Liver (tissue), 3 donors: ENCODE data around the gene CAMSAP2.

Experiments
- GABPA ChIP-seq, 2 donors: IDR thresholded peaks in 1 of 2; conservative IDR thresholded peaks in 1 of 2; 2 replicates each; pipeline ENCODE4 v1.6.1; 2016; ENCODE audit warnings: antibody characterized with exemption in 2 of 2, mild to moderate bottlenecking in 1 of 2, moderate library complexity in 1 of 2
- HNF4G ChIP-seq: IDR thresholded peaks from 2 replicates; pipeline ENCODE4 v1.6.1; 2016; ENCODE audit warnings: antibody characterized with exemption
- JUND ChIP-seq, 2 donors: IDR thresholded peaks; 2 replicates each; pipeline ENCODE4 v1.6.1; 2016; ENCODE audit warnings: antibody characterized with exemption in 2 of 2
- RAD21 ChIP-seq, 2 donors: IDR thresholded peaks; 2 replicates each; pipeline ENCODE4 v1.6.1; 2016; ENCODE audit warnings: antibody characterized with exemption in 2 of 2, mild to moderate bottlenecking in 2 of 2
- TAF1 ChIP-seq: conservative IDR thresholded peaks from 2 replicates; pipeline ENCODE4 v1.6.1; 2016; ENCODE audit warnings: antibody characterized with exemption, mild to moderate bottlenecking
- YY1 ChIP-seq: IDR thresholded peaks from 2 replicates; pipeline ENCODE4 v1.6.1; 2016; ENCODE audit warnings: antibody characterized with exemption, mild to moderate bottlenecking
- TF ChIP-seq, protein P1 (sequence below): IDR thresholded peaks from 2 replicates; pipeline ENCODE4 v1.6.1; 2016; ENCODE audit warnings: antibody characterized with exemption
- TF ChIP-seq, protein P2 (sequence below): IDR thresholded peaks from 2 replicates; pipeline ENCODE4 v1.6.1; 2016; ENCODE audit warnings: antibody characterized with exemption, mild to moderate bottlenecking
- TF ChIP-seq, protein P3 (sequence below): fragments of 150-350 bp; IDR thresholded peaks from 2 replicates; pipeline ENCODE4 v1.5.1; 2017; ENCODE audit warnings: improper control_type of control experiment, low read depth, low read length; ENCODE audit not compliant: missing input control
- TF ChIP-seq, protein P4 (sequence below): IDR thresholded peaks from 2 replicates; pipeline ENCODE4 v1.6.1; 2016; ENCODE audit warnings: antibody characterized with exemption
- TF ChIP-seq, protein P5 (sequence below): IDR thresholded peaks from 2 replicates; pipeline ENCODE4 v1.6.1; 2016; ENCODE audit warnings: antibody characterized with exemption
- donor health status: healthy.
- donor health status: healthy.

DNA sequence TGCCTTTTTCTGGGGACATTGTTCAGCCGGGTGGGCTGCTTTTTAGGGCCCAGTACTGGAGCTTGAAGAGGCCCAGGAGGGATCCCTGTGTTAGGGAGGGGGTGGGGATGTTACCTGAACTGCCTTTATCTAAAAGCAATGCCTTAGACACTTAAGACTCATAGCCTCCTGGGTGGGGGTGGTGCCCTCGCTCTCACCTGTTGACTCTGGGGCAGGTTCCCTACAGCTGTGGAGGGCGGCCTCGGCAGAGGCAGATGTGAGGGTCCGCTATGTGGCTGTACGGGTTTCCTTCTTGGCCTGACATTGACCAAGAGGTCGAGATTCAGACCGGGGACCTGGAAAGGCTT lies 156.7 kb downstream of the CAMSAP2 start:
- TF ChIP-seq, protein P1, sequence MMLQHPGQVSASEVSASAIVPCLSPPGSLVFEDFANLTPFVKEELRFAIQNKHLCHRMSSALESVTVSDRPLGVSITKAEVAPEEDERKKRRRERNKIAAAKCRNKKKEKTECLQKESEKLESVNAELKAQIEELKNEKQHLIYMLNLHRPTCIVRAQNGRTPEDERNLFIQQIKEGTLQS = no peak
- TF ChIP-seq, protein P2, sequence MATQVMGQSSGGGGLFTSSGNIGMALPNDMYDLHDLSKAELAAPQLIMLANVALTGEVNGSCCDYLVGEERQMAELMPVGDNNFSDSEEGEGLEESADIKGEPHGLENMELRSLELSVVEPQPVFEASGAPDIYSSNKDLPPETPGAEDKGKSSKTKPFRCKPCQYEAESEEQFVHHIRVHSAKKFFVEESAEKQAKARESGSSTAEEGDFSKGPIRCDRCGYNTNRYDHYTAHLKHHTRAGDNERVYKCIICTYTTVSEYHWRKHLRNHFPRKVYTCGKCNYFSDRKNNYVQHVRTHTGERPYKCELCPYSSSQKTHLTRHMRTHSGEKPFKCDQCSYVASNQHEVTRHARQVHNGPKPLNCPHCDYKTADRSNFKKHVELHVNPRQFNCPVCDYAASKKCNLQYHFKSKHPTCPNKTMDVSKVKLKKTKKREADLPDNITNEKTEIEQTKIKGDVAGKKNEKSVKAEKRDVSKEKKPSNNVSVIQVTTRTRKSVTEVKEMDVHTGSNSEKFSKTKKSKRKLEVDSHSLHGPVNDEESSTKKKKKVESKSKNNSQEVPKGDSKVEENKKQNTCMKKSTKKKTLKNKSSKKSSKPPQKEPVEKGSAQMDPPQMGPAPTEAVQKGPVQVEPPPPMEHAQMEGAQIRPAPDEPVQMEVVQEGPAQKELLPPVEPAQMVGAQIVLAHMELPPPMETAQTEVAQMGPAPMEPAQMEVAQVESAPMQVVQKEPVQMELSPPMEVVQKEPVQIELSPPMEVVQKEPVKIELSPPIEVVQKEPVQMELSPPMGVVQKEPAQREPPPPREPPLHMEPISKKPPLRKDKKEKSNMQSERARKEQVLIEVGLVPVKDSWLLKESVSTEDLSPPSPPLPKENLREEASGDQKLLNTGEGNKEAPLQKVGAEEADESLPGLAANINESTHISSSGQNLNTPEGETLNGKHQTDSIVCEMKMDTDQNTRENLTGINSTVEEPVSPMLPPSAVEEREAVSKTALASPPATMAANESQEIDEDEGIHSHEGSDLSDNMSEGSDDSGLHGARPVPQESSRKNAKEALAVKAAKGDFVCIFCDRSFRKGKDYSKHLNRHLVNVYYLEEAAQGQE = no peak
- TF ChIP-seq, protein P3, sequence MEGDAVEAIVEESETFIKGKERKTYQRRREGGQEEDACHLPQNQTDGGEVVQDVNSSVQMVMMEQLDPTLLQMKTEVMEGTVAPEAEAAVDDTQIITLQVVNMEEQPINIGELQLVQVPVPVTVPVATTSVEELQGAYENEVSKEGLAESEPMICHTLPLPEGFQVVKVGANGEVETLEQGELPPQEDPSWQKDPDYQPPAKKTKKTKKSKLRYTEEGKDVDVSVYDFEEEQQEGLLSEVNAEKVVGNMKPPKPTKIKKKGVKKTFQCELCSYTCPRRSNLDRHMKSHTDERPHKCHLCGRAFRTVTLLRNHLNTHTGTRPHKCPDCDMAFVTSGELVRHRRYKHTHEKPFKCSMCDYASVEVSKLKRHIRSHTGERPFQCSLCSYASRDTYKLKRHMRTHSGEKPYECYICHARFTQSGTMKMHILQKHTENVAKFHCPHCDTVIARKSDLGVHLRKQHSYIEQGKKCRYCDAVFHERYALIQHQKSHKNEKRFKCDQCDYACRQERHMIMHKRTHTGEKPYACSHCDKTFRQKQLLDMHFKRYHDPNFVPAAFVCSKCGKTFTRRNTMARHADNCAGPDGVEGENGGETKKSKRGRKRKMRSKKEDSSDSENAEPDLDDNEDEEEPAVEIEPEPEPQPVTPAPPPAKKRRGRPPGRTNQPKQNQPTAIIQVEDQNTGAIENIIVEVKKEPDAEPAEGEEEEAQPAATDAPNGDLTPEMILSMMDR = no peak
- TF ChIP-seq, protein P4, sequence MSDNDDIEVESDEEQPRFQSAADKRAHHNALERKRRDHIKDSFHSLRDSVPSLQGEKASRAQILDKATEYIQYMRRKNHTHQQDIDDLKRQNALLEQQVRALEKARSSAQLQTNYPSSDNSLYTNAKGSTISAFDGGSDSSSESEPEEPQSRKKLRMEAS = no peak
- TF ChIP-seq YY1 (no peak), TAF1 (no peak), RAD21 (IDR thresholded peaks at IDR 0.05) (no peak), JUND (IDR thresholded peaks at IDR 0.05) (no peak), GABPA (IDR thresholded peaks at IDR 0.05 in 1 of 2, conservative IDR thresholded peaks at IDR 0.05 in 1 of 2) (no peak), HNF4G (no peak)
- TF ChIP-seq, protein P5, sequence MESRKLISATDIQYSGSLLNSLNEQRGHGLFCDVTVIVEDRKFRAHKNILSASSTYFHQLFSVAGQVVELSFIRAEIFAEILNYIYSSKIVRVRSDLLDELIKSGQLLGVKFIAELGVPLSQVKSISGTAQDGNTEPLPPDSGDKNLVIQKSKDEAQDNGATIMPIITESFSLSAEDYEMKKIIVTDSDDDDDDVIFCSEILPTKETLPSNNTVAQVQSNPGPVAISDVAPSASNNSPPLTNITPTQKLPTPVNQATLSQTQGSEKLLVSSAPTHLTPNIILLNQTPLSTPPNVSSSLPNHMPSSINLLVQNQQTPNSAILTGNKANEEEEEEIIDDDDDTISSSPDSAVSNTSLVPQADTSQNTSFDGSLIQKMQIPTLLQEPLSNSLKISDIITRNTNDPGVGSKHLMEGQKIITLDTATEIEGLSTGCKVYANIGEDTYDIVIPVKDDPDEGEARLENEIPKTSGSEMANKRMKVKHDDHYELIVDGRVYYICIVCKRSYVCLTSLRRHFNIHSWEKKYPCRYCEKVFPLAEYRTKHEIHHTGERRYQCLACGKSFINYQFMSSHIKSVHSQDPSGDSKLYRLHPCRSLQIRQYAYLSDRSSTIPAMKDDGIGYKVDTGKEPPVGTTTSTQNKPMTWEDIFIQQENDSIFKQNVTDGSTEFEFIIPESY = no peak
